NCI-H2081 treated with DMSO at 0.1 percent for 48 hours (cell line): ENCODE data around the gene LRRC2.
"Not testable (repeated sequence)": the region's sequence is repeated elsewhere in the genome, so short reads cannot be mapped to it uniquely, and the experiment has no call there.

Experiments
- DNase-seq: peaks from one replicate; lab custom pipeline; 2025; lab: John Stamatoyannopoulos, UW

Gene LRRC2

GRCh38 chr3:46523556-46523955 lies 42.5 kb downstream of the LRRC2 start:
- no peak for DNase-seq

- DNase-seq: not testable (repeated sequence)
Observed at GRCh38 chr3:46522201-46522600, 43.9 kb downstream of the LRRC2 start.

- no peak for DNase-seq
Observed at GRCh38 chr3:46521096-46521495, 45.0 kb downstream of the LRRC2 start.

- DNase-seq: no peak
Observed at GRCh38 chr3:46520531-46520930, 45.6 kb downstream of the LRRC2 start.

- no peak for DNase-seq
Observed at GRCh38 chr3:46519952-46520351, 46.1 kb downstream of the LRRC2 start.

- DNase-seq: no peak
Observed at GRCh38 chr3:46517784-46518181, 48.3 kb downstream of the LRRC2 start.

- DNase-seq: no peak
Observed at GRCh38 chr3:46517016-46517783, 48.9 kb downstream of the LRRC2 start.

GRCh38 chr3:46516521-46516920 lies 49.6 kb downstream of the LRRC2 start:
- DNase-seq: no peak

- no peak for DNase-seq
Observed at GRCh38 chr3:46512191-46512749, 53.8 kb downstream of the LRRC2 start.

GRCh38 chr3:46509661-46510187 lies 56.4 kb downstream of the LRRC2 start:
- DNase-seq: no peak

- no peak for DNase-seq
Observed at GRCh38 chr3:46508850-46509591, 57.1 kb downstream of the LRRC2 start.

GRCh38 chr3:46506526-46506925 lies 59.6 kb downstream of the LRRC2 start:
- no peak for DNase-seq

GRCh38 chr3:46505953-46506352 lies 60.1 kb downstream of the LRRC2 start:
- DNase-seq: no peak

- no peak for DNase-seq
Observed at GRCh38 chr3:46504789-46505188, 61.3 kb downstream of the LRRC2 start.

GRCh38 chr3:46503200-46503874 lies 62.8 kb downstream of the LRRC2 start:
- no peak for DNase-seq

GRCh38 chr3:46501702-46502101 lies 64.4 kb downstream of the LRRC2 start:
- DNase-seq: no peak

- no peak for DNase-seq
Observed at GRCh38 chr3:46500656-46501635, 65.2 kb downstream of the LRRC2 start.

- no peak for DNase-seq
Observed at GRCh38 chr3:46498916-46499519, 67.1 kb downstream of the LRRC2 start.

- DNase-seq: no peak
Observed at GRCh38 chr3:46497556-46498265, 68.4 kb downstream of the LRRC2 start, which contains the start of gene RTP3. Gene RTP3, plus strand, starts transcription at chr3:46497976. Its CDS starts 87 bp downstream, at chr3:46498063.
